ENCODE measurements around the gene PPP1R1C. TPM values are rescaled to one million over a fixed set of nuclear protein-coding genes. Genes with fewer than 3 reads are reported as not detected.

PPP1R1C gene
- total RNA-seq, 4 donors from 2014 or later = not detected

- H3K36me3 ChIP-seq = no peaks in the 10 kb centered on the region
- ATAC-seq (no peak), DNase-seq (no peak)
- no peak for TF ChIP-seq POLR2A (IDR thresholded peaks at IDR 0.05)
- TF ChIP-seq, protein P1, sequence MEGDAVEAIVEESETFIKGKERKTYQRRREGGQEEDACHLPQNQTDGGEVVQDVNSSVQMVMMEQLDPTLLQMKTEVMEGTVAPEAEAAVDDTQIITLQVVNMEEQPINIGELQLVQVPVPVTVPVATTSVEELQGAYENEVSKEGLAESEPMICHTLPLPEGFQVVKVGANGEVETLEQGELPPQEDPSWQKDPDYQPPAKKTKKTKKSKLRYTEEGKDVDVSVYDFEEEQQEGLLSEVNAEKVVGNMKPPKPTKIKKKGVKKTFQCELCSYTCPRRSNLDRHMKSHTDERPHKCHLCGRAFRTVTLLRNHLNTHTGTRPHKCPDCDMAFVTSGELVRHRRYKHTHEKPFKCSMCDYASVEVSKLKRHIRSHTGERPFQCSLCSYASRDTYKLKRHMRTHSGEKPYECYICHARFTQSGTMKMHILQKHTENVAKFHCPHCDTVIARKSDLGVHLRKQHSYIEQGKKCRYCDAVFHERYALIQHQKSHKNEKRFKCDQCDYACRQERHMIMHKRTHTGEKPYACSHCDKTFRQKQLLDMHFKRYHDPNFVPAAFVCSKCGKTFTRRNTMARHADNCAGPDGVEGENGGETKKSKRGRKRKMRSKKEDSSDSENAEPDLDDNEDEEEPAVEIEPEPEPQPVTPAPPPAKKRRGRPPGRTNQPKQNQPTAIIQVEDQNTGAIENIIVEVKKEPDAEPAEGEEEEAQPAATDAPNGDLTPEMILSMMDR (IDR thresholded peaks at IDR 0.05 in 4 of 5, conservative IDR thresholded peaks at IDR 0.05 in 1 of 5) = no peak
- intact Hi-C loops (cut with DNase I; ENCODE audit: low total_unique reads) (loop anchor here (10.0 kb wide), 2 partner anchors 73 to 173 kb away; partner anchors contain the start of gene ITPRID2), in situ Hi-C loops (cut with MboI; ENCODE audit: low sequenced_read_pairs in 4 of 4) (no loop called here)
- no peaks in the 10 kb centered on the region for H3K27me3 ChIP-seq
- H3K9me3 ChIP-seq = no peaks in the 10 kb centered on the region
- H3K4me3 ChIP-seq = no peak overlapping the region
- H3K4me1 ChIP-seq = peaks cover 5 to 20% of the 10 kb centered on the region in 2 donors
- no peak overlapping the region for H3K27ac ChIP-seq
These were observed 81.7 kb downstream of the PPP1R1C start for GRCh38 chr2:182067393-182067792.

- Histone ChIP-seq H3K4me3 (no peak overlapping the region), H3K27me3 (no peaks in the 10 kb centered on the region), H3K4me1 (peaks cover 5 to 17% of the 10 kb centered on the region in 2 donors), H3K36me3 (no peaks in the 10 kb centered on the region), H3K27ac (no peak overlapping the region), H3K9me3 (no peaks in the 10 kb centered on the region)
- intact Hi-C loops (cut with DNase I; ENCODE audit: low total_unique reads) = loop anchor here (10.0 kb wide), 2 partner anchors 74 to 174 kb away; partner anchors contain the start of gene ITPRID2
- ATAC-seq (no peak), DNase-seq (no peak)
- TF ChIP-seq POLR2A (IDR thresholded peaks at IDR 0.05) = no peak
- TF ChIP-seq, protein P1 (IDR thresholded peaks at IDR 0.05 in 4 of 5, conservative IDR thresholded peaks at IDR 0.05 in 1 of 5) = no peak
- in situ Hi-C loops (cut with MboI; ENCODE audit: low sequenced_read_pairs in 4 of 4) = no loop called here
These were observed 83.2 kb downstream of the PPP1R1C start for GRCh38 chr2:182068811-182069210.

DNA sequence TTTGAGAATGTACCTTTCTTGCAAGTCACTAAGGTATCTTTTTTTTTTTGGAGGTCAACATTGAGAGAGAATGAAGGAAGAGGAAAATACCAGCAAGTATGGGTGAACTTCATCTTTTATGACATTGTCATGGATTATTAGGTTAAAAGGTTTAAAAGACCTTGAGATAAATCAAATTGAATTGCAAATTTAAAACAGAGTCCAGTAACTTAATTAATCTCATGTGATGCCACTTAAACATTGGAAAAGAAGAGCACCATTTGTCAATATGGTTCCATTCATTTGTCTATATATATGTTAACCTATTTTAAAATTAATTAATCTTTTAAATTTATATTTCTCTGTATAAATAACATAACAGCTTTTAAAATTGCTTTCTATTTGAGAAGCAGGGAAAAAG, 83.8 kb downstream of the PPP1R1C start:
- no peak overlapping the region for H3K4me3 ChIP-seq
- intact Hi-C loops (cut with DNase I; ENCODE audit: low total_unique reads) (loop anchor here (10.0 kb wide), 2 partner anchors 75 to 175 kb away; partner anchors contain the start of gene ITPRID2), in situ Hi-C loops (cut with MboI; ENCODE audit: low sequenced_read_pairs in 4 of 4) (no loop called here)
- H3K9me3 ChIP-seq = no peaks in the 10 kb centered on the region
- no peaks in the 10 kb centered on the region for H3K27me3 ChIP-seq
- TF ChIP-seq, protein P1 (IDR thresholded peaks at IDR 0.05 in 4 of 5, conservative IDR thresholded peaks at IDR 0.05 in 1 of 5) = no peak
- no peak for TF ChIP-seq POLR2A (IDR thresholded peaks at IDR 0.05)
- H3K27ac ChIP-seq = no peak overlapping the region
- no peaks in the 10 kb centered on the region for H3K36me3 ChIP-seq
- DNase-seq (no peak), ATAC-seq (no peak)
- peaks cover 5 to 13% of the 10 kb centered on the region in 2 donors for H3K4me1 ChIP-seq

GRCh38 chr2:182069908-182070307, 84.3 kb downstream of the PPP1R1C start:
- in situ Hi-C loops (cut with MboI; ENCODE audit: low sequenced_read_pairs in 4 of 4) (loop anchor here (10.0 kb wide), 2 partner anchors 315 to 325 kb away; no protein-coding TSS in a partner anchor), intact Hi-C loops (cut with DNase I; ENCODE audit: low total_unique reads) (loop anchor here (10.0 kb wide), 2 partner anchors 75 to 175 kb away; partner anchors contain the start of gene ITPRID2)
- Histone ChIP-seq H3K27me3 (no peaks in the 10 kb centered on the region), H3K9me3 (no peaks in the 10 kb centered on the region), H3K27ac (no peak overlapping the region), H3K4me1 (peaks cover 2 to 8% of the 10 kb centered on the region in 2 donors), H3K4me3 (no peak overlapping the region), H3K36me3 (no peaks in the 10 kb centered on the region)
- no peak for ATAC-seq
- no peak for DNase-seq
- TF ChIP-seq, protein P1 (IDR thresholded peaks at IDR 0.05 in 4 of 5, conservative IDR thresholded peaks at IDR 0.05 in 1 of 5) = no peak
- TF ChIP-seq POLR2A (IDR thresholded peaks at IDR 0.05) = no peak

DNA sequence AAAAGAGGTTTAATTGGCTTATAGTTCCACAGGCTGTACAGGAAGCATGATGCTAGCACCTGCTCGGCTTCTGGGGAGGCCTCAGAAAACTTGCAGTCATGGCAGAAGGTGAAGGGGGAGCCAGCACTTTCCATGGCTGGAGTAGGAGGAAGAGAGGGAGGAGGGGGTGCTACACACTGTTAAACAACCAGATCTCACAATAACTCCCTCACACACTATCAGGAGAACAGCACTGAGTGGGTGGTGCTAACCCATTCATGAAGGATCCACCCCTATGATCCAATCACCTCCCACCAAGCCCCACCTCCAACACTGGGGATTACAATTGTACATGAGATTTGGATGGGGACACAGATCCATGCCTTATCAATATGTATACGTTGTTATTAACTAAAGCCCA, 85.1 kb downstream of the PPP1R1C start:
- H3K27ac ChIP-seq = no peak overlapping the region
- no peak for ATAC-seq
- no peaks in the 10 kb centered on the region for H3K36me3 ChIP-seq
- no peak for DNase-seq
- in situ Hi-C loops (cut with MboI; ENCODE audit: low sequenced_read_pairs in 4 of 4) = loop anchor here (10.0 kb wide), 2 partner anchors 316 to 326 kb away; no protein-coding TSS in a partner anchor
- TF ChIP-seq, protein P1 (IDR thresholded peaks at IDR 0.05 in 4 of 5, conservative IDR thresholded peaks at IDR 0.05 in 1 of 5) = no peak
- no peak for TF ChIP-seq POLR2A (IDR thresholded peaks at IDR 0.05)
- intact Hi-C loops (cut with DNase I; ENCODE audit: low total_unique reads) = no loop called here
- no peaks in the 10 kb centered on the region for H3K27me3 ChIP-seq
- H3K4me3 ChIP-seq = no peak overlapping the region
- H3K4me1 ChIP-seq = peaks cover 0 to 4% of the 10 kb centered on the region in 2 donors
- no peaks in the 10 kb centered on the region for H3K9me3 ChIP-seq
